ENCODE data around the gene ZCWPW1. TPM values are rescaled to one million over a fixed set of nuclear protein-coding genes. Genes with fewer than 3 reads are reported as not detected.
A peak's percentile ranks its signal among the peaks of the same experiment; 100 is the strongest.

ZCWPW1 gene
- total RNA-seq, 2 experiments from 2014 or later = 4.1 to 10.8 TPM

DNA sequence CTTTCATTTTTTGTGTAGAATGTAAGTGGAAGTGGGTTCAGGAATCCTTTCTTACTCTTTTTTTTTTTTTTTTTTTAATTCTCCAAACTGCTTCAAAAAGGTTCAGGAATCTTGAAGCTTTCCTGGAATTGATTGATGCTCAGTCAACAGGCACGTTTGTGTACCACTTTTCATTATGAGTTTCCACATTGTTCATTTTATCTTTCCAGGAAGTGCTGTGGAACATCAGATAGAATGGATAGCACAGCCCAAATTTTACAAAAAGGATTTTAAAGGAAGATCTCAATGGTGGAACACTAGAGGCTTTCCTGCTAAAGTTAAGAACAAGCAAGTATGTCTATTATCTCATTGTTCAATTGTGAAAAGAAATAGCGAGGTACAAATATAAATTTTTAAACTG is 9.7 kb upstream of the ZCWPW1 start:
- no peak overlapping the region for H3K4me3 ChIP-seq (ENCODE audit: low read depth, low read length, poor library complexity, severe bottlenecking)
- H3K36me3 ChIP-seq (ENCODE audit: insufficient read depth, low read length) = peaks cover 40% of the 10 kb centered on the region
- peaks cover 16% of the 10 kb centered on the region; the same call in 1 of the 2 replicates for H3K79me2 ChIP-seq (ENCODE audit: insufficient read depth, low read depth, low read length)
- POLR2A ChIA-PET = interaction anchor here (0.6 to 1.3 kb wide), 2 partner anchors 9 to 62 kb away, joined by 6 to 7 read pairs; partner anchors contain the start of gene ZCWPW1
- peaks cover 27% of the 10 kb centered on the region for H3K4me1 ChIP-seq (ENCODE audit: insufficient read depth, low read length, poor library complexity, severe bottlenecking)
- no peaks in the 10 kb centered on the region for H3K9me3 ChIP-seq (ENCODE audit: low read length)
- no peak overlapping the region for H3K4me2 ChIP-seq (ENCODE audit: low read length)
- H2AFZ ChIP-seq (ENCODE audit: low read length) = no peak overlapping the region
- BruUV-seq (replicated peaks) = TSS peak; percentile 37
- H3K9me2 ChIP-seq (ENCODE audit: insufficient read depth, low read length) = no peaks in the 10 kb centered on the region
- no peaks in the 10 kb centered on the region for H4K20me1 ChIP-seq (ENCODE audit: insufficient read depth, low read length)
- TF ChIP-seq EZH2phosphoT487 (IDR thresholded peaks at IDR 0.05; ENCODE audit: borderline replicate concordance, low read depth, low read length) = no peak
- TF ChIP-seq, protein P1, sequence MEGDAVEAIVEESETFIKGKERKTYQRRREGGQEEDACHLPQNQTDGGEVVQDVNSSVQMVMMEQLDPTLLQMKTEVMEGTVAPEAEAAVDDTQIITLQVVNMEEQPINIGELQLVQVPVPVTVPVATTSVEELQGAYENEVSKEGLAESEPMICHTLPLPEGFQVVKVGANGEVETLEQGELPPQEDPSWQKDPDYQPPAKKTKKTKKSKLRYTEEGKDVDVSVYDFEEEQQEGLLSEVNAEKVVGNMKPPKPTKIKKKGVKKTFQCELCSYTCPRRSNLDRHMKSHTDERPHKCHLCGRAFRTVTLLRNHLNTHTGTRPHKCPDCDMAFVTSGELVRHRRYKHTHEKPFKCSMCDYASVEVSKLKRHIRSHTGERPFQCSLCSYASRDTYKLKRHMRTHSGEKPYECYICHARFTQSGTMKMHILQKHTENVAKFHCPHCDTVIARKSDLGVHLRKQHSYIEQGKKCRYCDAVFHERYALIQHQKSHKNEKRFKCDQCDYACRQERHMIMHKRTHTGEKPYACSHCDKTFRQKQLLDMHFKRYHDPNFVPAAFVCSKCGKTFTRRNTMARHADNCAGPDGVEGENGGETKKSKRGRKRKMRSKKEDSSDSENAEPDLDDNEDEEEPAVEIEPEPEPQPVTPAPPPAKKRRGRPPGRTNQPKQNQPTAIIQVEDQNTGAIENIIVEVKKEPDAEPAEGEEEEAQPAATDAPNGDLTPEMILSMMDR (conservative IDR thresholded peaks at IDR 0.05; ENCODE audit: low read length) = no peak
- no peak overlapping the region for H3K27ac ChIP-seq (ENCODE audit: low read depth, low read length, poor library complexity, severe bottlenecking)
- DNase-seq (ENCODE audit: low spot score) = no peak
- intact Hi-C loops (cut with micrococcal nuclease; ENCODE audit: unreplicated experiment) = no loop called here
- CTCF ChIA-PET (ENCODE audit: unreplicated experiment) = no interaction called here

DNA sequence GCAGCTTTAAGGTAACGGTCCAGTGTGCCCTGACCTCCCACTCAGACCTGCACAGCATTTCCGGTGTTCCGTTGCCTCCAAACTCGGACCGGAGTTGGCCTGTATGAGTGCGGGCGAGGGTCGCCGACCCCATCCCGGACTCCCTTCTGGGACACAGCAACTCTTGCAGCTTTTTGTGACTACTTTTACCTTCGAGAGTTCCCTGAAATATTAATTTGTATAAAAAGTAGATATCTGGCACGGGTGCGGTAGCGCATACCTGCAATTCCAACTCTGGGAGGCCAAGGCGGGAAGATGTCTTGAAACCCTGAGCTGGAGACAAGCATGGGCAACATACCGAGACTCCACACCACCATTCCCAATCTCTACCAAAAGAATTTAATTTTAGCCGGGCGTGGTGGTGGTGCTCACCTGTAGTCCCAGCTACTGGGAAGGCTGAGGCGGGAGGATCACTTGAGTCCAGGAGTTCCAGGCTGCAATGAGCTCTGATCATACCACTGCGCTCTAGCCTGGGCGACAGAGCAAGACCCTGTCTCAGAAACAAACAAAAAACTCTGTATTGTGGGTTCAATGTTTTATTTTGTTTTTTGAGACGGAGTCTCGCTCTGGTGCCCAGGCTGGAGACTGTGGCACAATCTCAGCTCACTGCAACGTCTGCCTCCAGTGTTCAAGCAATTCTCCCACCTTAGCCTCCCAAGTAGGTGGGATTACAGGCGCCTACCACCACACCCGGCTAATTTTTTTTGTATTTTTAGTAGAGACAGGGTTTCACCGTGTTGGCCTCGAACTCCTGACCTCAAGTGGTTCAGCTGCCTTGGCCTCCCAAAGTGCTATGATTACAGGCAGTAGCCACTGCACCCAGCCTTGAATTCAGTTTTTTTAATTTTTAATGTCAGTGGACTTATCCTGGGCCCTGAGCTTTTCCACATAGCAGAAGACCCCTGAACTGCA is 8.9 kb upstream of the ZCWPW1 start:
- ChIA-PET POLR2A (interaction anchor here (0.6 to 1.5 kb wide), 8 partner anchors 8 to 1998 kb away, joined by 3 to 7 read pairs (median 6); partner anchors contain the start of gene ZCWPW1), CTCF (ENCODE audit: unreplicated experiment) (interaction anchor here (0.6 to 0.7 kb wide), 2 partner anchors 40 to 149 kb away, joined by 3 read pairs; no protein-coding TSS in a partner anchor)
- Histone ChIP-seq H4K20me1 (ENCODE audit: insufficient read depth, low read length) (no peaks in the 10 kb centered on the region), H3K9me3 (ENCODE audit: low read length) (no peaks in the 10 kb centered on the region), H3K79me2 (ENCODE audit: insufficient read depth, low read depth, low read length) (peaks cover 21% of the 10 kb centered on the region; the same call in 1 of the 2 replicates), H3K4me2 (ENCODE audit: low read length) (peak overlapping the region; percentile 56), H3K4me3 (ENCODE audit: low read depth, low read length, poor library complexity, severe bottlenecking) (peak overlapping the region; percentile 90), H3K9me2 (ENCODE audit: insufficient read depth, low read length) (no peaks in the 10 kb centered on the region), H3K36me3 (ENCODE audit: insufficient read depth, low read length) (peaks cover 47% of the 10 kb centered on the region), H3K27ac (ENCODE audit: low read depth, low read length, poor library complexity, severe bottlenecking) (peak overlapping the region; percentile 84), H3K4me1 (ENCODE audit: insufficient read depth, low read length, poor library complexity, severe bottlenecking) (peaks cover 34% of the 10 kb centered on the region), H2AFZ (ENCODE audit: low read length) (no peak overlapping the region; the same call in 1 of the 2 replicates)
- intact Hi-C loops (cut with micrococcal nuclease; ENCODE audit: unreplicated experiment) = loop anchor here (2.0 kb wide), 1 partner anchor 237 kb away; no protein-coding TSS in a partner anchor
- BruUV-seq (replicated peaks) = no TSS peak
- no peak for TF ChIP-seq EZH2phosphoT487 (IDR thresholded peaks at IDR 0.05; ENCODE audit: borderline replicate concordance, low read depth, low read length)
- TF ChIP-seq, protein P1 (conservative IDR thresholded peaks at IDR 0.05; ENCODE audit: low read length) = no peak
- no peak for DNase-seq (ENCODE audit: low spot score)
